HEK293 (cell line): Measurements from ENCODE around the gene PIGL.

Experiments
- CTCF ChIP-seq: fragments of 450-650 bp; formaldehyde crosslinking; IDR thresholded peaks from 2 replicates; pipeline ENCODE4 v1.5.1; 2016; ENCODE audit warnings: missing biosample characterization, missing genetic modification characterization
- SP2 ChIP-seq: fragments of 450-650 bp; formaldehyde crosslinking; IDR thresholded peaks from 2 replicates; pipeline ENCODE4 v1.5.1; 2016; ENCODE audit warnings: missing biosample characterization, missing genetic modification characterization
- ZNF707 ChIP-seq: fragments of 450-650 bp; formaldehyde crosslinking; IDR thresholded peaks from 2 replicates; pipeline ENCODE4 v1.5.1; 2016; ENCODE audit warnings: missing biosample characterization, missing genetic modification characterization

- TF ChIP-seq CTCF: no peak
- TF ChIP-seq ZNF707 (tag by site-specific recombination): no peak
- TF ChIP-seq SP2: no peak
Measured at GRCh38 chr17:16197276-16197675, 19.7 kb upstream of the PIGL start.
